ENCODE data around the gene ITIH5. TPM values are rescaled to one million over a fixed set of nuclear protein-coding genes. Genes with fewer than 3 reads are reported as not detected.

Gene ITIH5
- total RNA-seq, 1 donor from 2014 or later, result 0.29 TPM

GRCh38 chr10:7560519-7560918, 106.2 kb downstream of the ITIH5 start:
- Mint-ChIP-seq H3K9me3 (ENCODE audit: unreplicated experiment) (peaks cover 7% of the 10 kb centered on the region), H3K27me3 (ENCODE audit: unreplicated experiment) (peaks cover 6% of the 10 kb centered on the region), H3K4me1 (ENCODE audit: low read depth, unreplicated experiment) (peaks cover 13% of the 10 kb centered on the region), H3K36me3 (ENCODE audit: unreplicated experiment) (no peaks in the 10 kb centered on the region), H3K4me3 (ENCODE audit: unreplicated experiment) (no peak overlapping the region), H3K27ac (ENCODE audit: unreplicated experiment) (no peak overlapping the region)
- DNase-seq, result no peak
- no peak for TF ChIP-seq CTCF (IDR thresholded peaks at IDR 0.05; ENCODE audit: partially characterized antibody, unreplicated experiment)

GRCh38 chr10:7559386-7559785, 107.4 kb downstream of the ITIH5 start:
- Mint-ChIP-seq H3K4me3 (ENCODE audit: unreplicated experiment) (no peak overlapping the region), H3K27me3 (ENCODE audit: unreplicated experiment) (peaks cover 6% of the 10 kb centered on the region), H3K4me1 (ENCODE audit: low read depth, unreplicated experiment) (peaks cover 13% of the 10 kb centered on the region), H3K27ac (ENCODE audit: unreplicated experiment) (no peak overlapping the region), H3K9me3 (ENCODE audit: unreplicated experiment) (peaks cover 10% of the 10 kb centered on the region), H3K36me3 (ENCODE audit: unreplicated experiment) (no peaks in the 10 kb centered on the region)
- DNase-seq, result no peak
- no peak for TF ChIP-seq CTCF (IDR thresholded peaks at IDR 0.05; ENCODE audit: partially characterized antibody, unreplicated experiment)

GRCh38 chr10:7558036-7558435, 108.7 kb downstream of the ITIH5 start:
- H3K4me1 Mint-ChIP-seq (ENCODE audit: low read depth, unreplicated experiment), result peaks cover 13% of the 10 kb centered on the region
- no peak overlapping the region for H3K4me3 Mint-ChIP-seq (ENCODE audit: unreplicated experiment)
- peaks cover 10% of the 10 kb centered on the region for H3K9me3 Mint-ChIP-seq (ENCODE audit: unreplicated experiment)
- no peaks in the 10 kb centered on the region for H3K36me3 Mint-ChIP-seq (ENCODE audit: unreplicated experiment)
- no peak for TF ChIP-seq CTCF (IDR thresholded peaks at IDR 0.05; ENCODE audit: partially characterized antibody, unreplicated experiment)
- H3K27me3 Mint-ChIP-seq (ENCODE audit: unreplicated experiment), result peaks cover 9% of the 10 kb centered on the region
- H3K27ac Mint-ChIP-seq (ENCODE audit: unreplicated experiment), result no peak overlapping the region
- no peak for DNase-seq

GRCh38 chr10:7553531-7553930, 113.2 kb downstream of the ITIH5 start:
- no peak overlapping the region for H3K4me3 Mint-ChIP-seq (ENCODE audit: unreplicated experiment)
- TF ChIP-seq CTCF (IDR thresholded peaks at IDR 0.05; ENCODE audit: partially characterized antibody, unreplicated experiment), result no peak
- no peak overlapping the region for H3K27ac Mint-ChIP-seq (ENCODE audit: unreplicated experiment)
- H3K27me3 Mint-ChIP-seq (ENCODE audit: unreplicated experiment), result peaks cover 6% of the 10 kb centered on the region
- no peaks in the 10 kb centered on the region for H3K36me3 Mint-ChIP-seq (ENCODE audit: unreplicated experiment)
- DNase-seq, result no peak
- no peaks in the 10 kb centered on the region for H3K4me1 Mint-ChIP-seq (ENCODE audit: low read depth, unreplicated experiment)
- H3K9me3 Mint-ChIP-seq (ENCODE audit: unreplicated experiment), result peaks cover 4% of the 10 kb centered on the region

GRCh38 chr10:7551950-7552716, 114.6 kb downstream of the ITIH5 start:
- Mint-ChIP-seq H3K9me3 (ENCODE audit: unreplicated experiment) (peaks cover 2% of the 10 kb centered on the region), H3K4me3 (ENCODE audit: unreplicated experiment) (no peak overlapping the region), H3K4me1 (ENCODE audit: low read depth, unreplicated experiment) (peaks cover 2% of the 10 kb centered on the region), H3K36me3 (ENCODE audit: unreplicated experiment) (no peaks in the 10 kb centered on the region), H3K27me3 (ENCODE audit: unreplicated experiment) (peaks cover 6% of the 10 kb centered on the region), H3K27ac (ENCODE audit: unreplicated experiment) (no peak overlapping the region)
- DNase-seq, result no peak
- TF ChIP-seq CTCF (IDR thresholded peaks at IDR 0.05; ENCODE audit: partially characterized antibody, unreplicated experiment), result no peak
